Thymus (tissue), 11 donors: ENCODE measurements around the gene MYL10. TPM values are rescaled to one million over a fixed set of nuclear protein-coding genes. Genes with fewer than 3 reads are reported as not detected.
"Not testable (repeated sequence)": the region's sequence is repeated elsewhere in the genome, so short reads cannot be mapped to it uniquely, and the experiment has no call there.

Experiments used
- DNase-seq, 9 donors: peaks; one replicate each; pipeline ENCODE4 v3.0.0-alpha.2; 2013; ENCODE audit warnings: low spot score in 9 of 9, low read depth in 6 of 9, missing footprints in 1 of 9
- H3K27ac ChIP-seq, 2 donors: one replicate each; pipeline ENCODE4 v1.5.1; 2013; ENCODE audit warnings: control low read depth in 1 of 2, low read depth in 1 of 2, low read length in 1 of 2, mild to moderate bottlenecking in 1 of 2, moderate library complexity in 1 of 2
- H3K27me3 ChIP-seq, 2 donors: one replicate each; pipeline ENCODE4 v1.5.1; 2013; ENCODE audit warnings: low read length in 1 of 2; ENCODE audit not compliant: control insufficient read depth in 2 of 2, insufficient read depth in 1 of 2
- H3K36me3 ChIP-seq, 2 donors: one replicate each; pipeline ENCODE4 v1.5.1; 2013; ENCODE audit warnings: low read length in 1 of 2, mild to moderate bottlenecking in 1 of 2, moderate library complexity in 1 of 2; ENCODE audit not compliant: control insufficient read depth in 2 of 2, insufficient read depth in 2 of 2
- H3K4me1 ChIP-seq, 2 donors: one replicate each; pipeline ENCODE4 v1.5.1; 2013; ENCODE audit warnings: low read length in 2 of 2; ENCODE audit not compliant: control insufficient read depth in 2 of 2, insufficient read depth in 2 of 2
- H3K4me3 ChIP-seq, 2 donors: one replicate each; pipeline ENCODE4 v1.5.1; 2013; ENCODE audit warnings: low read length in 2 of 2, control low read depth in 1 of 2, mild to moderate bottlenecking in 1 of 2
- H3K9me3 ChIP-seq, 2 donors: one replicate each; pipeline ENCODE4 v1.5.1; 2013; ENCODE audit warnings: low read length in 1 of 2, mild to moderate bottlenecking in 1 of 2; ENCODE audit not compliant: control insufficient read depth in 2 of 2, insufficient read depth in 1 of 2
- WGBS: extraction: QIAGEN DNeasy Blood & Tissue Kit; methylation state at CpG from one replicate; pipeline ENCODE4 v1.1.7; 2013; 5-methylcytosine and 5-hydroxymethylcytosine counted together
- polyA plus RNA-seq: library from polyadenylated mRNA; stranded (reverse); fragments of 200-250 nt; gene quantifications from one replicate; pipeline ENCODE4 v1.2.3, GENCODE V29; 2013
- total RNA-seq: library from RNA; stranded (reverse); fragments of 120-200 nt; gene quantifications from one replicate; pipeline ENCODE4 v1.2.4, GENCODE V29; 2013
- donor health status: healthy.

The MYL10 gene
- total and polyA plus RNA-seq, 2 donors = 0.32 TPM; not detected in 1

DNA sequence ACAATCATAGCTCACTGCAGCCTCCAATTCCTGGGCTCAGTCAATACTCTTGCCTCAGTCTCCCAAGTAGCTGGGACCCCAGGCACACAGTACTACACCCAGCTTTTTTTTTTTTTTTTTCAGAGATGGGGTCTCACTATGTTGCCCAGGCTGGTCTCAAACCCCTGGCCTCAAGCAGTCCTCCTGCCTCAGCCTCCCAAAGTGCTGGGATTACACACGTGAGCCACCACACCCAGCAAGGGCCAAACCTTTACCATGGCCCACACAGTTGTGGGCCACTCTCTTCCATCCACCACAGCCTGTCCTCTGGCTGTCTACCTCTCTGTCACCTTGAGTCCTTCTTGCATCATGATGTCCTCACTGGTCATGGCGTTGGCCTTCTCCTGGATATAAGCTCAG lies 24.2 kb downstream of the MYL10 start:
- not testable (repeated sequence) for H3K36me3 ChIP-seq, H3K4me1 ChIP-seq, H3K27me3 ChIP-seq, H3K4me3 ChIP-seq, DNase-seq, H3K9me3 ChIP-seq, H3K27ac ChIP-seq
- WGBS = 93% methylated on average over 2 of the region's 2 CpGs

DNA sequence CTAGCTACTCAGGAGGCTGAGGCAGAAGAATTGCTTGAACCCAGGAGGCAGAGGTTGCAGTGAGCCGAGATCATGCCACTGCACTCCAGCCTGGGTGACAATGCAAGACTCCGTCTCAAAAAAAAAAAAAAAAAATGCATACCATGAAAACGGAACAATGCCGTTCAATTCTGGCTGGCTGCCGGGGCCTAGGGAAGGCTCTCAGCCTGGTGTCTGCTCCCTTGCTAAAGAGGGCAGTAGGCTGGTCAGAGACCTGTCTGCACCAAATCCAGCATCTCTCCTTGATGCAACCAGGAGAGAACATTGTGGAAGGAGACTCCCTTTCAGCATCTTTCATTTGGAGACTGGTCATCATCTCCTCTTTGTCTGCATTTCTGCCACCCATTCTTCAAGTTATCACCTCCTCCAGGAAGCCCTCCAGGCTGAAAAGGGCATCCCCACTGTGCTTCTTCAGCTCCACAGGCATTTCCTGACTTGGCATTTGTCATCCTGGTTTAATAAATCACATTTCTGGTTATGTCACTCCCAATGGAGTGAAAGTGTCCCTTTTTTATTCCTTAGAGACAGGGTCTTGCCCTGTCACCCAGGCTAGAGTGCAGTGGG lies 24.7 kb downstream of the MYL10 start:
- no peaks in the 10 kb centered on the region for H3K27me3 ChIP-seq
- H3K36me3 ChIP-seq = no peaks in the 10 kb centered on the region
- no peaks in the 10 kb centered on the region for H3K9me3 ChIP-seq
- WGBS = 93% methylated on average over 5 of the region's 5 CpGs
- H3K4me1 ChIP-seq = peaks cover 0 to 4% of the 10 kb centered on the region in 2 donors
- H3K4me3 ChIP-seq = no peak overlapping the region
- H3K27ac ChIP-seq = no peak overlapping the region
- no peak for DNase-seq

DNA sequence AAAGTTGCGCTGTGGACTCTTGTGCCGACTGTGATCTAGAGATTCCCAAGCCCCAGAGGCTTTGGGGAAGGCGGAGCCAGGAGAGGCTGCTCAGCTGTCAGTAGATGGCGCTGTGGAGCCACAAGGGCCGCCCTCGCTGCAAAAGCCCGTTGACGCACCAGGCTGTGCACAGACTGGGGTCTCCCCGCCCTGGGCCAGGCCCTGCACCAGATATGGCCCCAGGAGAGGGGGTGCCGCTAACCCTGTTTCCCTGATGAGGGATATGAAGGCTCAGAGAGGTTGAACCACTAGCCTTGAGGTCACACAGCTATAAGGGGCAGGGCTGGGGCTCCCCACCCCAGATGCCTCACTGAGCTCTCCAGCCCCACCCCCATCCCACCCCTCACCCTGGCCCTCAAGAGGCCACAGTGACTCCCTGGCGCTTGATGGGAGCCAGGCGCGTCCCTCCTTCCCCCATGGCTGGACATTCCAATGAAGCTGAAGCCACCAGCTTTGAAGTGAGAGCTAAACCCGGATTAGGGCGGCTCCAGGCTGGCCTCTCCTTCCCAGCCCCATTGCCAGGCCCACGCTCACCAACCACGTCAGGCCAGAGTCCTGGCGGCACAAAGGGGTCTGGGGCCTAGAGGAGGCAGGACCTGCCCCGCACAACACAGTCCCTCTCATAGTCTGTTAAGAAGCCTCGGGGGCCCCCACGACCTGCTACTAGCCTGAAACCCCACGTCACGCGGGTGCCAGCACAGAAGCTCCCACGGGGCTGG lies 26.4 kb downstream of the MYL10 start:
- H3K4me1 ChIP-seq = peaks cover 0 to 8% of the 10 kb centered on the region in 2 donors
- no peaks in the 10 kb centered on the region for H3K36me3 ChIP-seq
- H3K27ac ChIP-seq = no peak overlapping the region
- H3K9me3 ChIP-seq = no peaks in the 10 kb centered on the region
- no peak overlapping the region for H3K4me3 ChIP-seq
- 57% methylated on average over 25 of the region's 25 CpGs for WGBS
- peak; percentile 34 to 84 (median 67) for DNase-seq
- no peaks in the 10 kb centered on the region for H3K27me3 ChIP-seq

DNA sequence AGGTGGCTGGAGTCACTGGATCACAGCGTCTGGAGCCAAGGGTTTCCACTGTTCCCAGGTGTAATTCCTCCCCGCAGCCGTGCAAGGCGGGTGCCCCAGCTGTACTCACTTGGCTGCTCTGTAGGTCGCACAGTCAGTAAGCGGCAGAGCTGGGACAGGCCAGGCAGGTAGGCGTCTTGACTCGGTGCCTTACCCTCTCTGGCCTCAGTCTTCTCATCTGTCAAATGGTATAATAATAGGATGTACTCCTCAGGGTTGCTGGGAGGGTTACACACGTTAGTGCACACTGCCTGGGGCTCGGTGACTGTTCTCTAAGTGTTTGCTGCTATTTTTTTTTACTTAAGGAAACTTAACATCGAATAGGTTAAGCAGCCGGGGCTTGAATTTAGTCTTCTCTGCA lies 27.0 kb downstream of the MYL10 start:
- Histone ChIP-seq H3K36me3 (no peaks in the 10 kb centered on the region), H3K4me1 (peaks cover 0 to 8% of the 10 kb centered on the region in 2 donors), H3K27ac (no peak overlapping the region), H3K4me3 (no peak overlapping the region), H3K9me3 (no peaks in the 10 kb centered on the region), H3K27me3 (no peaks in the 10 kb centered on the region)
- no peak for DNase-seq
- 76% methylated on average over 12 of the region's 12 CpGs for WGBS

DNA sequence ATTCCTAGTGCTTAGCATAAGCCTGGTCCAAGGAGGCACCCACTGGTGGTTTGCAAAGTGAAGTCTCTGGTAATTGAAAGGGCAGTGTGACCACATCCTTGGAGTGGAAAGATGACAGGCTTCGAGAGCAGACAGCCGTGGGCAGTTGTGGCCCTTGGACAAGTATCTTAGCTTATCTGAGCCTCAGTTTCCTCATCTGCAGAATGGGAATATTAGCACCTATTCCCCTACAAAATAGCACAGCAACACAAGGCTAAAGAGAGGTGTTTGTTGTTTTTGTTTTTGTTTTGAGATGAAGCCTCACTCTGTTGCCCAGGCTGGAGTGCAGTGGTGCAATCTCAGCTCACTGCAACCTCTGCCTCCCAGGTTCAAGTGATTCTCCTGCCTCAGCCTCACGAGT lies 29.3 kb downstream of the MYL10 start:
- H3K27ac ChIP-seq = no peak overlapping the region
- no peaks in the 10 kb centered on the region for H3K27me3 ChIP-seq
- H3K4me1 ChIP-seq = peaks cover 0 to 8% of the 10 kb centered on the region in 2 donors
- H3K36me3 ChIP-seq = no peaks in the 10 kb centered on the region
- no peaks in the 10 kb centered on the region for H3K9me3 ChIP-seq
- H3K4me3 ChIP-seq = no peak overlapping the region
- 95% methylated on average over 3 of the region's 3 CpGs for WGBS
- no peak for DNase-seq

DNA sequence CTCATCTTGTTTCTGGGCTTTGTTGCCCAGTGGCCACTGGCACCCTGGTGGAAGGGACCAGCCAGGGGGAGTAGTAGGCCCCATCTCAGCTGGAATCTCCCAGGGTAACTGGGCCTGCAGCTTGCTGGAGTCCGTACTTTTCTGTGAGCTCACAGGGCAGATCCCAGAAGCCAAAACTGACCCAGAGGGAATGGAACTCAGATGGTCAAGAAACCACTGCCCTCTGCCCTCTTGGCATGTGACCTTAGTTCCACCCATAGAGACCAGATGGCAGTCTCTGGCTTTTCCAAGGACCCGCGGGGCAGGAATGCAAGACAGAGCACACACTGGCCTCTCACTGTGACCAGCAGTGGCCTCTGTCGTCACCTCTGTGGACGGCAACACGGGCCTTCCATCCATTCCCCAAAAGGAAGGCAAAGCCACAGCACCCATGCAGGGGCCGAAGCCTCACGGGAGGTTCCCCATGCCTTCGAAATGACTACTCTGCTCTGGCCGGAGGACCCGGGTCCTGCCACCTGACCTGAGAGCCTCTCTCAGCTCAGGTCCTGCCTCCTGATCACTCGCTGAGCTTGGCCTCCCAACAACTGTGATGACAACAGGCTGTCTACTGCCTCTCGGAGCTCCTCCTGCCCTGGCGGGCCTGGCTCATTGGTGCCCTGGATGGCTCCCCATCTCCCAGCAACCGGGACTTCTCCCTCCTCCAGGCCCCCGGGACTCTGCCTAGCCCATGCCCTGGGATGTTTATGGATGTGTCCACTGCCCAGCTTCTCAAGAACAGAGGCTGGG lies 29.9 kb downstream of the MYL10 start:
- Histone ChIP-seq H3K27me3 (no peaks in the 10 kb centered on the region), H3K4me1 (peaks cover 0 to 8% of the 10 kb centered on the region in 2 donors), H3K36me3 (no peaks in the 10 kb centered on the region), H3K27ac (no peak overlapping the region), H3K4me3 (no peak overlapping the region), H3K9me3 (no peaks in the 10 kb centered on the region)
- WGBS = 95% methylated on average over 16 of the region's 16 CpGs
- DNase-seq = no peak

- DNase-seq = no peak
- WGBS = 96% methylated on average over 18 of the region's 18 CpGs
- Histone ChIP-seq H3K4me1 (peaks cover 0 to 8% of the 10 kb centered on the region in 2 donors), H3K27me3 (no peaks in the 10 kb centered on the region), H3K4me3 (no peak overlapping the region), H3K9me3 (no peaks in the 10 kb centered on the region), H3K27ac (no peak overlapping the region), H3K36me3 (no peaks in the 10 kb centered on the region)
These were observed 30.6 kb downstream of the MYL10 start for GRCh38 chr7:101598422-101598985.

- 86% methylated on average over 6 of the region's 6 CpGs for WGBS
- no peak for DNase-seq
These were observed 31.2 kb downstream of the MYL10 start for GRCh38 chr7:101597941-101598340.

GRCh38 chr7:101596898-101597297 lies 32.2 kb downstream of the MYL10 start:
- Histone ChIP-seq H3K4me1 (peaks cover 0 to 4% of the 10 kb centered on the region in 2 donors), H3K27me3 (no peaks in the 10 kb centered on the region), H3K9me3 (peaks cover 0 to 4% of the 10 kb centered on the region in 2 donors), H3K4me3 (no peak overlapping the region), H3K27ac (no peak overlapping the region), H3K36me3 (no peaks in the 10 kb centered on the region)
- WGBS = 95% methylated on average over 1 of the region's 1 CpG
- DNase-seq = no peak

More at GRCh38 chr7:101597941-101598340, 31.2 kb downstream of the MYL10 start:
- Histone ChIP-seq H3K4me1 (peaks cover 0 to 8% of the 10 kb centered on the region in 2 donors), H3K36me3 (no peaks in the 10 kb centered on the region), H3K9me3 (peaks cover 0 to 4% of the 10 kb centered on the region in 2 donors), H3K4me3 (no peak overlapping the region), H3K27ac (no peak overlapping the region), H3K27me3 (no peaks in the 10 kb centered on the region)
